RWPE2 (cell line): ENCODE results near the gene SGO2.

Experiments
- ATAC-seq: fragments of 200-7000 bp; cut with Tn5 transposase; 3 replicates; pipeline ENCODE4 v1.9.1; 2021; ENCODE audit warnings: low read depth
- DNase-seq: peaks from one replicate; pipeline ENCODE4 v3.0.0-alpha.2; 2020; ENCODE audit warnings: low spot score
- H3K27ac ChIP-seq: fragments of 450-650 bp; 2 replicates; pipeline ENCODE4 v1.5.1; 2017; ENCODE audit warnings: mild to moderate bottlenecking; ENCODE audit not compliant: poor library complexity, severe bottlenecking
- H3K27me3 ChIP-seq: fragments of 250-450 bp; sonication (Bioruptor Pico); 2 replicates; pipeline ENCODE4 v1.5.1; 2021; ENCODE audit warnings: mild to moderate bottlenecking, moderate library complexity; ENCODE audit not compliant: insufficient read depth, poor library complexity, severe bottlenecking
- H3K36me3 ChIP-seq: fragments of 250-450 bp; sonication (Bioruptor Pico); 2 replicates; pipeline ENCODE4 v1.5.1; 2020; ENCODE audit warnings: low read depth, mild to moderate bottlenecking, moderate library complexity
- H3K4me1 ChIP-seq: fragments of 250-450 bp; sonication (Bioruptor Pico); 2 replicates; pipeline ENCODE4 v1.5.1; 2021; ENCODE audit warnings: mild to moderate bottlenecking, moderate library complexity; ENCODE audit not compliant: insufficient read depth, poor library complexity, severe bottlenecking
- H3K4me3 ChIP-seq: fragments of 250-450 bp; sonication (Bioruptor Pico); 2 replicates; pipeline ENCODE4 v1.5.1; 2021; ENCODE audit warnings: mild to moderate bottlenecking, moderate library complexity; ENCODE audit not compliant: severe bottlenecking
- H3K9me3 ChIP-seq: fragments of 250-450 bp; sonication (Bioruptor Pico); 2 replicates; pipeline ENCODE4 v1.5.1; 2021; ENCODE audit warnings: mild to moderate bottlenecking, moderate library complexity; ENCODE audit not compliant: severe bottlenecking
- TF ChIP-seq, protein P1 (sequence below): fragments of 450-650 bp; IDR thresholded peaks from one replicate; pipeline ENCODE4 v1.5.1; 2017; ENCODE audit warnings: mild to moderate bottlenecking, moderate library complexity; ENCODE audit not compliant: poor library complexity, severe bottlenecking

SGO2 gene

DNA sequence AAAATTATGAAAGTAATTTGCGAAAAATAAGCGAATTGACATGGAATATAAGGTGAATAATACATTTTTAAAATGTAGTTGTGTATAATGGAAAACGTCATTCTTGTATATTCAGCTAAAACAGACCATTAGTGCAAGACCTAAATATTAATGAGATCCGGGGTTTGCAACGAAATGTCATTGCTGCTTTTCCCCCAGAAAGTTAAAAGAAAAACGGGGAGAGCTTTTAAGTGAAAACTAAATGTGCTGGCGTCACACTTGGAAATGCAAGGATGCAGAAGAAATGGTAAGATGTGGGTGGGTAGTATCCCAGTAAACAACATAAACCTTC, 491 bp upstream of the SGO2 start:
- Histone ChIP-seq H3K4me1 (peaks cover 27% of the 10 kb centered on the region), H3K27me3 (no peaks in the 10 kb centered on the region), H3K27ac (peak overlapping the region; percentile 55), H3K9me3 (no peaks in the 10 kb centered on the region), H3K4me3 (peak overlapping the region; percentile 96), H3K36me3 (no peaks in the 10 kb centered on the region)
- no peak for ATAC-seq
- no peak for DNase-seq
- TF ChIP-seq, protein P1, sequence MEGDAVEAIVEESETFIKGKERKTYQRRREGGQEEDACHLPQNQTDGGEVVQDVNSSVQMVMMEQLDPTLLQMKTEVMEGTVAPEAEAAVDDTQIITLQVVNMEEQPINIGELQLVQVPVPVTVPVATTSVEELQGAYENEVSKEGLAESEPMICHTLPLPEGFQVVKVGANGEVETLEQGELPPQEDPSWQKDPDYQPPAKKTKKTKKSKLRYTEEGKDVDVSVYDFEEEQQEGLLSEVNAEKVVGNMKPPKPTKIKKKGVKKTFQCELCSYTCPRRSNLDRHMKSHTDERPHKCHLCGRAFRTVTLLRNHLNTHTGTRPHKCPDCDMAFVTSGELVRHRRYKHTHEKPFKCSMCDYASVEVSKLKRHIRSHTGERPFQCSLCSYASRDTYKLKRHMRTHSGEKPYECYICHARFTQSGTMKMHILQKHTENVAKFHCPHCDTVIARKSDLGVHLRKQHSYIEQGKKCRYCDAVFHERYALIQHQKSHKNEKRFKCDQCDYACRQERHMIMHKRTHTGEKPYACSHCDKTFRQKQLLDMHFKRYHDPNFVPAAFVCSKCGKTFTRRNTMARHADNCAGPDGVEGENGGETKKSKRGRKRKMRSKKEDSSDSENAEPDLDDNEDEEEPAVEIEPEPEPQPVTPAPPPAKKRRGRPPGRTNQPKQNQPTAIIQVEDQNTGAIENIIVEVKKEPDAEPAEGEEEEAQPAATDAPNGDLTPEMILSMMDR = no peak

DNA sequence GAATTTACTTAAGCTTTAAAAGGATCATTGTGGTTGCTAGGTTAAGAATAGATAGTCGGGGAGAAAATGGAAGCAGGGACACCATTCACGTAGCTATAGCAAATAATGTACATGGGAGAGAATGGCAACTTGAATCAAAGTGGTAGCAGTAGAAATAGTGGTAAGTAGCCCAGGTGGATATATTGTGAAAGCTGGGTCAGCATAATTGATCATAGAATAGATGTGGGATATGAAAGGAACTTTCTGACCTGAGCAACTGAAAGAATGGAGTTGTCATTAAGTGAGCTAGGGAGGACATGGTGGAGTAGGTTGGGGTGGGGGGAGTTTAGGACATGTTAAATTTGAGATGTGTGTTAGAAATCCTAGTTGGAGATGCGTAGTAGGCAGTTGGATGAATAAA, 2.2 kb downstream of the SGO2 start:
- Histone ChIP-seq H3K27me3 (no peaks in the 10 kb centered on the region), H3K4me1 (peaks cover 24% of the 10 kb centered on the region), H3K4me3 (no peak overlapping the region), H3K27ac (no peak overlapping the region), H3K9me3 (no peaks in the 10 kb centered on the region), H3K36me3 (peaks cover 6% of the 10 kb centered on the region)
- no peak for ATAC-seq
- no peak for DNase-seq
- TF ChIP-seq, protein P1 = no peak

DNA sequence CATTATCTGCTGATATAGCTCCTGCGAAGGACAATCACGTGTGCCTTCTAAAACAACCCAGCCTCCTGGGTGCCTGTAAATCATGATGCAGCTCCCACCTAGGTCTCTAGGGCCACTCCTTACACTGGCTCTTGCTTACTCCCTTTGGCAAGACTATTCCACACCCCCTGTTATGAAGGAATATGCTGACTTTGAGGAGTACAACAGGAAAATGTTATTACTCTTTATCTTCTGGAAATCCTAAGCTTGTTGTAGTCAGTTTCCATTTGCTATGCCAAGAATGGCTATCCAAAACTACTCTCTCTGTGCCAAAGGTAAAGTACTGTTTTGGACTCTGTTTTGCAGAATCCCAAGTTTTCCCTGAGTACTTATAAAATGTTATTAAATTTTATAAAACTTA, 7.7 kb downstream of the SGO2 start:
- ATAC-seq (no peak), DNase-seq (no peak)
- TF ChIP-seq, protein P1 = no peak

DNA sequence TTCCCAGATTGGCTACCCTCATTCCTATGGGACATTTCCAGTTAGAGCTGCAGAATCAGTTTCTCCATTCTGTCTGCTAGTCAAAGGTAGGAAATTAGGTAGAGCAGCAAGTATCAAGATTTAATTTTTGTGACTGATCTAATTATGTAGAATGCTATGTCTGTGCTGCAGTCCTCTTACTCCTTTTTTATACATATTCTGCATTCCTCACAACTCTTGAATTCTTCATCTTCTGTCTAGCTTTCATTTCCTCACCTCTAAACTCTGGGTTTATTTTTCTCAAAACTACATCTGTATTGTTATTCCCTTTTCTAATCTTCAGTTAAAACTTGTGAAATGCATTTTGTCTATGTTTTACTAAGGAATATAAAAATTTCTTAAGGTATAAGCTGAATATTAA, 8.6 kb downstream of the SGO2 start:
- TF ChIP-seq, protein P1 = no peak
- Histone ChIP-seq H3K9me3 (no peaks in the 10 kb centered on the region), H3K4me1 (no peaks in the 10 kb centered on the region), H3K4me3 (no peak overlapping the region), H3K27me3 (no peaks in the 10 kb centered on the region), H3K27ac (no peak overlapping the region), H3K36me3 (peaks cover 55% of the 10 kb centered on the region)
- no peak for ATAC-seq
- no peak for DNase-seq

More for the DNA sequence above, 7.7 kb downstream of the SGO2 start:
- no peak overlapping the region for H3K4me3 ChIP-seq
- H3K9me3 ChIP-seq = no peaks in the 10 kb centered on the region
- no peaks in the 10 kb centered on the region for H3K27me3 ChIP-seq
- H3K27ac ChIP-seq = no peak overlapping the region
- H3K36me3 ChIP-seq = peaks cover 51% of the 10 kb centered on the region
- H3K4me1 ChIP-seq = no peaks in the 10 kb centered on the region

DNA sequence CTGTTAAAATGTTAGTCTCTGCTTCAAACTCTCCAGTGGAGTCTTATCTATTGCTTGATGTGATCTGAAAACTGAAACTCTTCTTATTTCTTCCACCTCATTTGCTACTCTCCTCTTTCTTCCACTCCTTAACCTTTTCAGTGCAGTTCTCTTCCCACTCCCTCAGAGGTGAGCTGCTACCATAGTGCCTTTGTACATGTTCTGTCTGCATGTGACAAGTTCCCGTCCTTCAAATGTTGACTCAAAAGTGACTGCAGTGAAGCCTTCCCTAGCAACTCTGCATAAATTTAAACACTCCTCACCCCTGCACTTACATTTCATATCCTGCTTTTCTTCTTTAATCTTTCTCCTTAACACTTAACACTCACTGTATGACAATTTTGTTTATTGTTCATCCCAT, 12.1 kb downstream of the SGO2 start:
- H3K27ac ChIP-seq = no peak overlapping the region
- H3K36me3 ChIP-seq = peaks cover 74% of the 10 kb centered on the region
- ATAC-seq = no peak

More for the DNA sequence above, 12.1 kb downstream of the SGO2 start:
- TF ChIP-seq, protein P1 = no peak
- H3K4me3 ChIP-seq = no peak overlapping the region
- H3K9me3 ChIP-seq = no peaks in the 10 kb centered on the region
- DNase-seq = no peak
- no peaks in the 10 kb centered on the region for H3K4me1 ChIP-seq
- H3K27me3 ChIP-seq = no peaks in the 10 kb centered on the region
